Measurements from ENCODE around the gene CACNG7.

DNA sequence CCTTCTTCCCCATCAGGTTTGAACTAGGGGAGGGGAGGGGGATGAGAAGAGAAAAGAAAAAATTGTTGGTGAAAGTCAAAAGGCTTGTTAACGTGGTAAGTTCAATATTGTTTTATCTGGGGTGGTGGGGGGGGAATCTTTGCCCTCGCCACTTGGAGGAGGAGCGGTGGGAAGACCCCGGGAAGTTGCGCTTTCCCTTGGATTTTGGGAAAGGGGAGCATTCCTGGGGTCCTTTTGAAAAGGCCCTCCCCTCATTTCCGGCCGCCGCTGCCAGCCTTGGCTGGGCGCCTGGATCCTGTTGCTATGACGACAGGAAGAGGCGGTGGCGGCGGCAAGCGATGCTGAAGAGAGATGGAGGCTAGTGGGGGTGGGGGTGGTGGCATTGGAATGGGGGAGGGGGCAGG is 49.1 kb downstream of the CACNG7 start:
- TF ChIP-seq POLR2A (IDR thresholded peaks at IDR 0.05) (no peak), CTCF (IDR thresholded peaks at IDR 0.05) (no peak)

Data from right lobe of liver (tissue), 4 donors.